Fibroblast of skin of left quadriceps (primary cell): ENCODE data around the gene AJAP1.

Source experiments
- DNase-seq, 2 experiments: peaks; one replicate each; pipeline ENCODE4 v3.0.0-alpha.2; 2013; ENCODE audit warnings: low read depth in 2 of 2

AJAP1 gene

GRCh38 chr1:4730078-4730477 lies 75.7 kb downstream of the AJAP1 start:
- no peak for DNase-seq

DNA sequence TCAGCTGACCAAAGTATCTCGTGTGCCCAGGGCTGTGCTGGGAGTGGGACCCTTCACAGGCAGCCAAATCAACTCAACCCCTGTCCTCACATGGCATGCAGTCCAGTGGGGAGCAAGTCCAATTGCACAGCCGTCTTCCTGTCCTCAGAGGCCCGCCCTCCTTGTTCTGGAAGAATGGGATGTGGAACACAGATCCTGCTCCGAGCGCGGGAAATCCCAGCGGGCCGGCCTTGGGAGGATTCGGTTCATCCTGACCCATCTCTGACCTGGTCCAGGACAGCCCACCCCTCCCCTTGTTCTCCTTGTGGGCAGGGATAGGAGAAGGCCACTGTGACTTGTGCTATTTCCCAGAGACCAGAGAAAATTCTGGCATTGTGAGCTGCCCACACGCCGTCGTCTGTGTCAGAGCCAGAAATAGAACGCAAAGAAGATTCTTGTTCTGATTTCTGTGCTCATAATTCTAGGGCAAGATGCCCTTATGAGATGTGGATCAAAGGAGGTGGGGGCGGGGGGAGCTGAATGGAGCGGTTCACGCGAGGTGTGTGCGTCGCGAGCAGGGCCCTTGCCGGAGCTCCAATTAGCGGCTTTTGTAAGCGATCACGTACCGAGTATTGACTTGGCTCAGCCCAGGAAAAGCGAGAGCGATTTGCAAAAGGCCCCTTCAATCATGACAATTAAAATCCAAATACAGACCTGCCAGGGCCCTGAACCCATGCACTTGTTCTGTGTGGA lies 79.2 kb downstream of the AJAP1 start:
- no peak for DNase-seq

- DNase-seq: no peak
Measured at GRCh38 chr1:4734219-4734618, 79.8 kb downstream of the AJAP1 start.

DNA sequence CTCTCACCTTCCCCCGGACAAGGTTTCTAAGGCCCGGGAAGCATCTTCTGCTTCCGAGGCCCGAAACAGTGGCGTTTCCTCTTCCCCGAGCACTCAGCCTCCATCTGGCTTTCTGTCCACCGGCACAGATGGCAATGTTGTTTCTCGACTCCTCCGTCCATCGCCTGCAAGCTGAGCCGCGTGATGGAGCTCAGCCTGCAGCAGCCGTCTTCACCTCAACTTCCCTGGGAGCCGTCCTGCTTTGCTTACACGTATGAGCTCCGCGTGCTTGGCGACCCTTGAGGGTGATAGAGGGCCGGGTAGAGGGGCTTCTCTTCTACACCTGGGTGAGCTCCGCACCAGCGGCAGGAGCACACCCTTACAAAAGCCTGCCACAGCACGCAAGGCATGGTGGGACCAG lies 80.4 kb downstream of the AJAP1 start:
- no peak for DNase-seq

DNA sequence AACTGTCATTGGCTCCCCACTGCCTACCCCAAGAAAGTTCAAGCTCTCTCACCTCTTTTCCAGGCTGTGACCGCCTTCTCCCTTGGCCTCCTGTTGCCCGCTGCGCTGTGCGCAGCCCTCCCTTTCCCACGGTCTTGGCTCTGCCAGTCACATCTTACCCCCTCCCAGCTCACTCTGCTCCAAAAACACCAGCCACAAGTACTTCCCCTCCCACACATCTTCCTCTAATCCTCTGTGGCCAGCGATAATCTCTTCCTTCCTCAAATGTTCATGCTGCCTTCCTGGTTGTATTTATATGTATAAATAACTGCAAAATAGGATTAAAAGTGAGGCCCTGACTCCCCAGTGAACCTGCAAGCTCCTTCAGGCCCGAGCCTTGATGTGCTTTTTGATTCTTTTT lies 81.8 kb downstream of the AJAP1 start:
- no peak for DNase-seq

DNA sequence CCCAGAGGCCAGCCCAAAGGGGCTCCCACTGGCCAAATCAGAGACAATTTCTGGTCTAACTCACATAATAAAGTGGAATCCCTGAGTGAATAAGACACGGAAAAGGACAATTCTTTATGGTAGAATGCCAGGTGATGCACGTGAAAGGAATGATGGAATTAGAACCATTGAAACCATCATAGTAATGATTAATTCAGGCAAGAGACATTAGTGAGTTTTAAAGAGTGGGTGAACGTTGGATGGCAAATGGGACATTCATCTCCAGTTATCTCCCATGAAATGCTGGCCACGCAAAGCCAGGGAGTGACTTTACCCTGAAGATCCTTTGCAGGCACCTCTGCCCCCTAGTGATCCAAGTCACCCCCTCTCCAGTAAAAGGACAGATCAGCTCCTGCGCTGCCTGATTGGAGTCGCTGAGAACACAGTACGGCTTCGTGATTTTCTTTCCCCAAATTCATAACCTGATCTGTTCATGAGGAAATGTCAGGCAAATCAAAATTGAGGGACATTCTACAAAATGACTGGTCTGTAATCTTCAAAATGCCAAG lies 87.5 kb downstream of the AJAP1 start:
- no peak for DNase-seq

GRCh38 chr1:4743978-4744750 lies 89.8 kb downstream of the AJAP1 start:
- DNase-seq: no peak

- no peak for DNase-seq
Measured at GRCh38 chr1:4745560-4745959, 91.2 kb downstream of the AJAP1 start.

DNA sequence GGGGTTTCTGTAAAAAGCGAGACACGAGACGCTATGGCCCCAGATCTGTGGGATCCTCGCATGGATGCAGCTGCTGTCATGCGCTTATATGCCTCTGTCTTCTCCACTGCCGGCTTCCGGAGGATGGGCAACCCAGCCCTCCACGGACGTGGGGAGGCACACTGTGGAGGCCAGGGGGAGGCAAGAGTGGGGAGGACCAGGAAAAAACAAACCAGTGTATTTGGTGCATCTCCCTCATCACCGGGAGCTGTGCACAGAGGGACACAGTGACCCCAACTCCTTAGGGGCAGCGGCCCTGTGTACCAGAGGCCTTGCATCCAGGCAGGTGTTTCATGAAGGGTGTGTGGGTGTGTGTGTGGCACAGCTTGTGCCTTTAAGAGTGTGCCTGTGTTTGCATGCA lies 95.0 kb downstream of the AJAP1 start:
- DNase-seq: no peak

DNA sequence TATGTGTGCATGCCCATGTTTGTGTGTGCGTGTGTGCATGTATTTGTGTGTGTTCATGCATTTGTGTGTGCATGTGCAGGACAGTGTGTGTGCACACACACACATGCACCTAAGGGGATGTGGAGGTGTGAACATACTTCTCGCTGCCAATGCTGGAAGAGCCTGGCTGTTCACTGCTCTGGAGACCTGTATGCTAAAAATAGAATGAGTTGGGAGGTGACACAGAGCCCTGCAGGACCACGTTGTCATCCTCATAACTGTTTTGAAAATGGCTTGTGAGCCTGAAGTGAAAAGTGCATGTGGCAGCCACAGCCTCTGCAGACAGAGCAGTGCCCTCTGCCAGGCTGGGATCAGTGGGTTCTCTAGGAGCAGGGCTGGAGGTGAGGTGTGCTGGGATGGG lies 95.8 kb downstream of the AJAP1 start:
- DNase-seq: no peak

- DNase-seq: no peak
Measured at GRCh38 chr1:4752059-4752458, 97.7 kb downstream of the AJAP1 start.

DNA sequence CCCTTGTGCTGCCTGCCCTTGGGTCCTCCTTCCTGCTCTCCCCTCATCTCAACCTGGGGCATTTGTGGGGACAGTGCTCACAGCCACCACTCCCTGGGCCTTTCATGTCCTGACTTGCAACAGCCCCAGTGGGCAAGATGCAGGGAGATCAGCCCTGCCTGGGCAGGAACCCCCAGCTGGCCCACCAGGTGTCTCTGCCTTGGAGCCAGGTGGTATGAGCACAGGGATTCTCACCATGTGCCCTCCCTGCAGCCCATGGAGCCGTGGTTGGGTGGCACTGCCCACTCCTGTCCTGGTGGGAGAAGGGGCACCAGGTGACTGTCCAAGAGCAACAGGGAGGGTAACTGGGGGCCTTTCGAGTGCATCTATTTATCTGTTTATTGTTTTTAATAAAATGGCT lies 100.4 kb downstream of the AJAP1 start:
- no peak for DNase-seq

GRCh38 chr1:4755301-4755845 lies 101.0 kb downstream of the AJAP1 start:
- DNase-seq: peak; percentile 76 to 80

DNA sequence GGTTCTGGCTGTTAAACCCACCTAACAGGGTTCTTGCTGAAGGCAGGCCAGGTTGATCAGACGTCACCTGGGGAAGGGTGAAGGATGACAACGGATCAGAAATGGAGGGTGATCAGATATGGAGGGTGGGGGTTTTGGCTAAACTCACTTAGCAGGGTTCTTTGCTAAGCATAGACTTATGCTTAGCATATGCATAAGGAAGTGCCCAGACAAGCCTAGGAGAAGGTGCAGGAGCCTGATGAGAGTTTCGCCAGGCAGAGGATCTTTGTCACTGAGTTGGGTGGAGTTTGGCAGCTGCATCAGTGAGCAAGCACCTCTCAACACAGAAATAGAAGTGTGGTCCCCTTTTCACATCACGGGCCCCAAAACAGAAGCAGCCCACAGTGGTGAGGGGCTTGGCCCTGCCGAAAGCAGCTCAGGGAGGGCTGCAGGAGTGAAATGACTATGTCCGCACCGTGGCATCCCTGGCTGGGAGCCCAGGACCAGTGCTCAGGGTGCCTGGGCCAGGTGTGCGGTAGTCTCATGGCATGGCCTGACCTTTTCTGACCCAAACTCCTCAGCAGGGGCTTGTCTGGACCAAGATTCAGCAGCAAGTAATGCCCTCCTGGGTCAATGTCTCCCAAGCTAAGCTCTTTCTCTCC lies 101.6 kb downstream of the AJAP1 start:
- no peak for DNase-seq

- DNase-seq: no peak
Measured at GRCh38 chr1:4756851-4757580, 102.6 kb downstream of the AJAP1 start.

DNA sequence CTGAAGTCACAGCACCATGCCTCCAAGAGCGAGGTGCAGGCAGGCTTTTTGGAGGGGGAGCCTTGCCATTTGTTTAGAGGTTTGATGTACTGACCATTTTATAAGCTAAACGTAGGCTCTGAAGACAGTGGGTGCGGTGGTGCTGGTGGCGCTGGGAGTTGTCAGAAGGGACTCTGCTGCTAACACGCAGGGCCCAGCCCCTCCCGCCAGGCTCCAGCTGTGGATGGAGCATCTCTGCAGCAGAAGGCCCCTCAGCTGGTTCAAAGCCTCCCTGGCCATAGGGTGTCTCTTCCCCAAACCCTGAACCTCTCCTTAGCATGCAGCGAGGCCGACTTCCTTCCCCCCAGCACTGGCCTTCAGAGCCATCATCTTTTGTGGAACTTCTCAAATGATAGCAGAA lies 105.3 kb downstream of the AJAP1 start:
- no peak for DNase-seq

- no peak for DNase-seq
Measured at GRCh38 chr1:4760088-4760487, 105.7 kb downstream of the AJAP1 start.

- no peak for DNase-seq
Measured at GRCh38 chr1:4761324-4761723, 106.9 kb downstream of the AJAP1 start.

- DNase-seq: no peak
Measured at GRCh38 chr1:4762146-4762545, 107.7 kb downstream of the AJAP1 start.

DNA sequence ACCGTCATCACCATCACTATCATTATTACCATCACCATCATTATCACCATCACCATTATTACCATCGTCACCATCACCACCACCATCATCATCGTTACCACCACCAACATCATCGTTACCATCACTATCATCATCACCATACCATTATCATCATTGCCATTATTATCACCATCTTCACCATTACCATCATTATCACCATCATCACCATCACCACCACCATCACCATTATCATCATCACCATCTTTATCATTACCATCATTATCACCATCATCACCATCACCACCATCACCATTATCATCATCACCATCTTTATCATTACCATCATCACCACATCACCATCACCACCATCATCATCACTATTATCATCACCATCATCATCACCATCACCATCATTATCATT lies 112.9 kb downstream of the AJAP1 start:
- no peak for DNase-seq

DNA sequence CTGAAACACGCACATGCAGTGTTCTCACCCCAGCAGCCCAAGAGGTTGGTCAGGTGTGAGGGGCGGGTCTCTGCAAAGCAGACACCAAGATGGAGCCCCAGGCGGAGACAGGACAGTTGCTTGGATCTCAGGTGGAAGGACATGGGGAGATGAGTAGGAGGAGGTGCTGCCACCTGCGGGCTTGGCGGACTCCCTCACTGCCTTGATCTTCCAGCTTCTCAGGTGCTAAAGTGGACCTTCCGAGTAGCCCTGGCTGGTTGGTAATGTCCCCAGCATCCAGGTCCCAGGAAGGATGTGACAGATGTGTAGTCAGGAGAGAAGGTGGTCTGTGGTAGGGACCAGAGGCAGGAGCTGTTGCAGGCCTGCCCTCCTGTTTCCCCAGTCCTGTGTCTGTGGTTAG lies 114.1 kb downstream of the AJAP1 start:
- no peak for DNase-seq
